T follicular helper cell (primary cell): ENCODE measurements around the gene OR6K2.
"Not testable (repeated sequence)": the region's sequence is repeated elsewhere in the genome, so short reads cannot be mapped to it uniquely, and the experiment has no call there.

Experiments used
- DNase-seq: peaks from one replicate; pipeline ENCODE4 v3.0.0-alpha.2; 2020; ENCODE audit warnings: low read depth
- total RNA-seq, 2 experiments: gene quantifications; one replicate each; lab custom pipeline; 2026; lab: John Stamatoyannopoulos, UW

The OR6K2 gene
- 0 reads per million in 2 experiments for total RNA-seq

- no peak for DNase-seq
Measured at GRCh38 chr1:158700552-158700951, at the start of gene OR6K2. Gene OR6K2 (minus strand): TSS chr1:158700652. CDS start chr1:158700652, 0 bp downstream.

DNA sequence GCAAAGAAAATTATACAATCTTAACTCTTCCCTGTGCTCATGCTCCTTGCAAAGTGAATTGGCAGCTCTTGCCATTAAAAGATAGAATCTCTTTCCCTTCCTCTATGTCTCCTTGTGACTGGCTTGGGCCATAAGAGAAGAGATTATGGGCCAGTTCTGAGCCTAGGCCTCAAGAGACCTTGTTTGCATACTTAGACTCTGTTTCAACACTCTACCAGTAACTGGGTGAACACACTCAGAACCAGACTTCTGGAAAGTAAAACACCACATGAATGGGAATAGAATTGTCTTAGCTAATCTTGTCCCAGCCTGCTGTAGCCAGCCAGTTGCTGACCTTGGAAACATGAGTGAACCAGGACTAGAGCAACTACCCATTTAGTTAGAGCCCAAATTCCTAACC lies 35.4 kb upstream of the OR6K2 start:
- no peak for DNase-seq

DNA sequence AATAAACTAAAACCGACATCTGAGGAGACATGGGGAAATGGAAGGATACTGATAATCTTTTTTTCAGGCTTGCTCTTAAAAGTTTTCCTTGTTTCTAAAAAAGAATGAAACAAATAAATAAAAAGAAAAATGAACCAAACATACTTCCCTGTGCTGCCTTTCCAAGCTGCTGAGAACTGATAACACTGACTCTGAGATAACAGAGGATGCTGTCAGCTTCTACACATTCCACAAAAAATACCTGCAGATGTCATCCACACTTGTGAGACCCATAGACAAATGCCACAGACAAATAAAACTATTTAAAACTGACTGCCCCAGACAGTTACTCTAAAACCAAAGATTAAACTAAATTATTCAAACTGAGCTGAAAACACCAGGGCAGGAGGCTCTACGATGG lies 32.1 kb upstream of the OR6K2 start:
- DNase-seq: no peak

GRCh38 chr1:158731707-158732106 lies 31.3 kb upstream of the OR6K2 start:
- no peak for DNase-seq

- DNase-seq: no peak
Measured at GRCh38 chr1:158730453-158730852, 30.0 kb upstream of the OR6K2 start.

GRCh38 chr1:158728510-158729225 lies 28.2 kb upstream of the OR6K2 start:
- no peak for DNase-seq

DNA sequence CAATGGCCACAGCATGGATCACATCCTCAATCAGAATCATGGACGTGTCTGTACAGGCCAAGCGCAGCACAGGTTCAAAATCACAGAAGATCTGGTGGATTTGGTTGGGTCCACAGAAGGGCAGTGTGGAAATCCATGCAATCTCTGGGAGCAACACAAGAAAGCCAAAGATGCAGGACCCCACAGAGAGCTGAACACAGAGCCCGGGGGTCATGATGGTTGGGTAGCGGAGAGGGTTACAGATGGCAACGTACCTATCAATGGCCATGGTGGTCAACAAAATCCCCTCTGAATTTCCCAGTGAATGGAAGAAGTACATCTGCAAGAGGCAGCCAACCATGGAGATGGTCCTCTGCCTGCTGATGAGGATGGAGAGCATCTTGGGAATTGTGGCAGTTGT lies 24.0 kb upstream of the OR6K2 start:
- DNase-seq: no peak

GRCh38 chr1:158720620-158721019 lies 20.2 kb upstream of the OR6K2 start, which contains the start of gene OR6K3:
Gene OR6K3 (minus strand): TSS chr1:158720720. CDS start chr1:158718115, 2,605 bp downstream.
- no peak for DNase-seq

GRCh38 chr1:158719664-158720063 lies 19.2 kb upstream of the OR6K2 start:
- DNase-seq: no peak

GRCh38 chr1:158717344-158717743 lies 16.9 kb upstream of the OR6K2 start:
- no peak for DNase-seq

- no peak for DNase-seq
Measured at GRCh38 chr1:158716335-158716734, 15.9 kb upstream of the OR6K2 start.

- no peak for DNase-seq
Measured at GRCh38 chr1:158714754-158715153, 14.3 kb upstream of the OR6K2 start.

DNA sequence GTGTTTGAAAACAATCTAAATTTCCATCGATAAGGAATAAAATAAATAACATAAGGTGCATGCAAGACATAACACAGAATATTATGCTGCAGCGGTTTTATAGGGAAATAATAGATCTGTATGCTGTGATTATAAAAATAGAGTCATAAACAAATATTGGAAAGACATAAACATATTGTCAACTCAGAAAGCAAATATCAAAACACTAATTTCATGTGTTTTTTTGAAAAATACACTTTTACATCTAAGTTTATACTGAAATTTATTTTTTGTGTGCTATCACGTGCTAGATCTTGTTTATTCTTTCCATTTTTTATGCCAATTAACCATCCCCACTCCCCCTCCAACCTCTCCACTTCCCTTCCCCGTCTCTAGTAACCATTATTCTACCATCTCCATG lies 10.6 kb upstream of the OR6K2 start:
- no peak for DNase-seq

GRCh38 chr1:158706096-158706495 lies 5.6 kb upstream of the OR6K2 start:
- DNase-seq: no peak

GRCh38 chr1:158694596-158694995 lies 5.9 kb downstream of the OR6K2 start:
- no peak for DNase-seq

- no peak for DNase-seq
Measured at GRCh38 chr1:158692356-158692755, 8.1 kb downstream of the OR6K2 start.

DNA sequence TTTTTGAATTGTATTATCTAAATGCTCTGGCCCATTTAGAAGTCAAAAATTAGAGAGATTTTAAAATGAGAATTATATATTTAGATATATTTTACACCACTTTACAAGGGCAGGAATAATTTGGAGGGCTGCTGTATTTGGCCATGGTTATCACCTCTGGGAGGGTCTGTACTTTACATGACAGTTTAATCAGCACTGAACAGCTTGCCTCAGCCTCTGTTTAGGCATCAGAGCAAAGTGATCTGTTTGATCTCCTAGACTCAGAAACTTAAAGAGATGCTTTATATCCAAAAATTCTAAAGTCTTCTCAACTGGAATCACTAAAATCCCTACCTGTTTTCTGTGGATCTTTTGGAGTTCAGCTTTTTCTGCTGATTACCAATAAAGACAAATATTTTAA lies 8.5 kb downstream of the OR6K2 start:
- no peak for DNase-seq

DNA sequence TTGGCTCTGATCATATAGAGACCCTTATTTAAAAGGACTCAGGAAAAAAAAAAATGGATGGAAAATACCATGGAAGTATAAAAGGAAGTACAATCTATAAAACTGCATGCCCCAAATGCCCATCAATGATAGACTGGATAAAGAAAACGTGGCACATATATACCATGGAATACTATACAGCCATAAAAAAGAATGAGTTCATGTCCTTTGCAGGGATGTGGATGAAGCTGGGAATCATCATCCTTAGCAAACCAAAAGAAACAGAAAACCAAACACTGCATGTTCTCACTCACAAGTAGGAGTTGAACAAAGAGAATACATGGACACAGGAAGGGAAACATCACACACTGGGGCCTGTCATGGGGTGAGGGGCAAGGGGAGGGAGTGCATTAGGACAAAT lies 9.3 kb downstream of the OR6K2 start:
- DNase-seq: not testable (repeated sequence)

- no peak for DNase-seq
Measured at GRCh38 chr1:158689875-158690274, 10.6 kb downstream of the OR6K2 start.

DNA sequence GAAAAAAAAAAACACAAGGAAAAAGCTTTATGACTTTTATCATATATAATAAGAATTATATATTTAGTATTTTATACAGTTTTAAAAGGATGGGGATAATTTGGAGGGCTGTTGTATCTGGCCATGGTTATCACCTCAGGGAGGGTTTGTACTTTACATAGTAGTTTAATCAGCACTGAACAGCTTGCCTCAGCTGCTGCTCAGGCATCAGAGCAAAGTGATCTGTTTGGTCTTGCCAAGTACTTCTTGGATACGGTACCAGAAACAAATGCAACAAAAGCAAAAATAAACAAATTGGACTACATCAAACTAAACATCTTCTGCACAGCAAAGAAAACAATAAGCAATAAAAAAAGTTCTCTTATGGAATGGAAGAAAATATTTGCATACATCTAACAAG lies 11.3 kb downstream of the OR6K2 start:
- DNase-seq: no peak

DNA sequence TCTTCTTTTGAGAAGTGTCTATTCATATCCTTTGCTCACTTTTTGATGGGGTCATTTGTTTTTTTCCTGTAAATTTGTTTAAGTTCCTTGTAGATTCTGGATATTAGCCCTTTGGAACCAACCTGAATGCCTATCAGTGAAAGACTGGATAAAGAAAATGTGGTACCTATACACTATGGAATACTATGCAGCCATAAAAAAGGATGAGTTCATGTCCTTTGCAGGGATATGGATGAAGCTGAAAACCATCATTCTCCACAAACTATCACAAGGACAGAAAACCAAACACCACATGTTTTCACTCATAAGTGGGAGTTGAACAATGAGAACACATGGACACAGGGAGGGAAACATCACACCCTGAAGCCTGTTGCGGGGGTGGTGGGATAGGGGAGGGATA lies 12.1 kb downstream of the OR6K2 start:
- DNase-seq: not testable (repeated sequence)

DNA sequence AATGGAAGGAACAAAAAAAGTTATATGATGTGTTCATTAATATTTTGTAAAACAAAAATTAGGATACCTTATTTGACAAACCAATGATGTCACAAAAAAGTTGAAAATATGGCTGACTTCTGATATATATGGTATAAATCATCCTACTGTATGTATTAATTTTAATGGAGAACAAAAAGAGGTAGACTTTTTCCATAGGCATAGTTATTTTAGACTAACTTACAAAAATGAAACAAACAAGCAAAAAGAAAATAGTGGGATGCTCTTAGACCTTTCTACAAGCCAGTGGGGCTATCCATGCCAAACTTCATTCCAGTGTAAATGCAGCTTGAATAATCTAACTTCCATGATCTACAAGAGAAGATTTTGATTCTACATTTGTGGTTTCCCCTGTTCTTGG lies 13.4 kb downstream of the OR6K2 start:
- no peak for DNase-seq

- no peak for DNase-seq
Measured at GRCh38 chr1:158686111-158687009, 14.1 kb downstream of the OR6K2 start, which contains the start of gene SPTA1. Gene SPTA1 (minus strand): TSS chr1:158686715. CDS start chr1:158686517, 198 bp downstream.
